Spleen (tissue), 7 donors: ENCODE measurements around the gene AP3S1.

ENCODE experiments used
- CTCF ChIP-seq, 11 experiments: fragments of 200-600 bp in 7 of 11; fragments of 450-650 bp in 4 of 11; sonication (generic) in 4 of 11; IDR thresholded peaks in 8 of 11; conservative IDR thresholded peaks in 3 of 11; 1 replicate in 7 of 11; 2 replicates in 4 of 11; pipeline versions ENCODE4 v1.4.0 to v1.8.0; 2016 to 2021; ENCODE audit warnings: antibody characterized with exemption in 11 of 11, inconsistent platforms in 4 of 11, mild to moderate bottlenecking in 1 of 11
- POLR2AphosphoS5 ChIP-seq, 3 donors: sonication (generic); formaldehyde crosslinking; IDR thresholded peaks; one replicate each; pipeline ENCODE4 v1.5.1; 2017; ENCODE audit warnings: antibody characterized with exemption in 3 of 3
- donor health status: DM: no; HTN: no; CAD: no; lungs with moderate emphysema.
- donor health status: DM: no; HTN: no; CAD: no.
- donor health status: DM: no; HTN: no; CAD: no.

DNA sequence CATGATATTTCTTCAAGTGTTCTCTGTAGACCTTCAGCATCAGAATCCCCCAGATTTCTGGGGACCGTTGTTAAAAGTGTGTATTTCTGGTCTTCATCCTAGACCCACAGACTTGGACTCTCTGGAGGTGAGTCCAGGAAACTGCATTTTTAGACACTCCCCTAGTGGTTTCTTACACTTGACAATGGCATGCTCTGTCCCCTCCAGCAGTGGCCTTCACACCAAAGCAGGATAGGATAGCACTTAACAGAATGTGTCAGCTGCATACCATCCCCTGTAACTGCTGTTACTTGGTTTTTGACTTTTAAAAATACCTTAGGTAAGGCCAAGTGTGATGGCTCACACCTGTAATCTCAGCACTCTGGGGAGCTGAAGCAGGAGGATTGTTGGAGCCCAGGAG lies 46.0 kb upstream of the AP3S1 start:
- TF ChIP-seq POLR2AphosphoS5 (IDR thresholded peaks at IDR 0.05) (no peak), CTCF (IDR thresholded peaks at IDR 0.05 in 8 of 11, conservative IDR thresholded peaks at IDR 0.05 in 3 of 11) (no peak)
